Thyroid gland (tissue), 4 donors: ENCODE data around the gene HPRT1.

Experiments used
- CTCF ChIP-seq, 6 experiments: fragments of 200-600 bp in 3 of 6; fragments of 450-650 bp in 3 of 6; sonication (generic) in 3 of 6; IDR thresholded peaks; one replicate each; pipeline ENCODE4 v1.5.1; 2016 to 2019; ENCODE audit warnings: antibody characterized with exemption in 6 of 6, mild to moderate bottlenecking in 2 of 6, inconsistent platforms in 1 of 6, moderate library complexity in 1 of 6
- POLR2A ChIP-seq, 2 donors: fragments of 450-650 bp; IDR thresholded peaks; one replicate each; pipeline ENCODE4 v1.6.1; 2017; ENCODE audit warnings: antibody characterized with exemption in 2 of 2, mild to moderate bottlenecking in 2 of 2, moderate library complexity in 1 of 2

- no peak for TF ChIP-seq POLR2A (IDR thresholded peaks at IDR 0.05)
- TF ChIP-seq CTCF (IDR thresholded peaks at IDR 0.05): no peak
These were observed 65.3 kb downstream of the HPRT1 start for GRCh38 chrX:134525086-134525792.
